ENCODE data around the gene MTFMT. TPM values are rescaled to one million over a fixed set of nuclear protein-coding genes. Genes with fewer than 3 reads are reported as not detected.

Gene MTFMT
- total RNA-seq, 2 donors from 2014 or later, result 11.6 to 17.1 TPM

GRCh38 chr15:64959128-64959527 lies 70.3 kb downstream of the MTFMT start:
- H3K4me3 Mint-ChIP-seq, result no peak overlapping the region
- H3K27ac Mint-ChIP-seq, result no peak overlapping the region
- H3K36me3 Mint-ChIP-seq (ENCODE audit: low read depth), result peaks cover 88% of the 10 kb centered on the region
- ATAC-seq (replicated peaks), result no peak
- H3K9me3 Mint-ChIP-seq, result no peaks in the 10 kb centered on the region
- H3K27me3 Mint-ChIP-seq, result no peaks in the 10 kb centered on the region
- no peaks in the 10 kb centered on the region for H3K4me1 Mint-ChIP-seq

- no peak for ATAC-seq (replicated peaks)
- peak overlapping the region; percentile 84 for H3K27ac Mint-ChIP-seq
- H3K27me3 Mint-ChIP-seq, result no peaks in the 10 kb centered on the region
- no peak overlapping the region for H3K4me3 Mint-ChIP-seq
- peaks cover 11% of the 10 kb centered on the region for H3K4me1 Mint-ChIP-seq
- H3K9me3 Mint-ChIP-seq, result no peaks in the 10 kb centered on the region
- peaks cover 41% of the 10 kb centered on the region for H3K36me3 Mint-ChIP-seq (ENCODE audit: low read depth)
Measured at GRCh38 chr15:64954395-64954794, 75.0 kb downstream of the MTFMT start.

- Mint-ChIP-seq H3K36me3 (ENCODE audit: low read depth) (peaks cover 17% of the 10 kb centered on the region), H3K9me3 (no peaks in the 10 kb centered on the region), H3K27me3 (no peaks in the 10 kb centered on the region), H3K4me3 (no peak overlapping the region), H3K27ac (peak overlapping the region; percentile 84), H3K4me1 (peaks cover 11% of the 10 kb centered on the region)
- ATAC-seq (replicated peaks), result no peak
Measured at GRCh38 chr15:64951777-64952418, 77.5 kb downstream of the MTFMT start.

Other genes starting within 250 kb of the MTFMT start
- gene PIF1, start 204.0 kb downstream of the MTFMT start, total RNA-seq, result 10 to 100 TPM; 44.4 to 53.1 TPM
- gene PLEKHO2, start 187.7 kb downstream of the MTFMT start, total RNA-seq, result 10 to 100 TPM; 21.8 to 25.9 TPM
- 10 to 100 TPM in 1 of 2 donors, 1 to 10 TPM in 1; 4.3 to 10.1 TPM for gene ANKDD1A, start 117.7 kb downstream of the MTFMT start, total RNA-seq
- 10 to 100 TPM; 65.1 to 87.7 TPM for gene SPG21, start 39.7 kb downstream of the MTFMT start, total RNA-seq
- not detected for gene SLC51B, start 15.7 kb upstream of the MTFMT start, total RNA-seq
- gene RASL12, start 38.4 kb upstream of the MTFMT start, total RNA-seq, result not detected
- gene KBTBD13, start 47.1 kb upstream of the MTFMT start, total RNA-seq, result not detected
- 1 to 10 TPM; 5.2 to 6.1 TPM for gene UBAP1L, start 85.6 kb upstream of the MTFMT start, total RNA-seq
- gene PDCD7, start 104.2 kb upstream of the MTFMT start, total RNA-seq, result 10 to 100 TPM; 22.0 to 36.7 TPM
- gene CLPX, start 155.7 kb upstream of the MTFMT start, total RNA-seq, result 10 to 100 TPM; 61.1 to 74.2 TPM
- gene CILP, start 181.8 kb upstream of the MTFMT start, total RNA-seq, result under 1 TPM; 0.05 to 0.09 TPM

Data from activated T-helper 17 cell treated with anti-CD3 and anti-CD28 coated beads, Interleukin-2, amount 50 U/mL, for 72 hours (primary cell).